NCI-H2227 (cell line): ENCODE data around the gene PPP1R9B.
A peak's percentile ranks its signal among the peaks of the same experiment; 100 is the strongest.

Experiments used
- DNase-seq: peaks from one replicate; lab custom pipeline; 2025; ENCODE audit not compliant: unreplicated experiment; lab: John Stamatoyannopoulos, UW

PPP1R9B gene

GRCh38 chr17:50110591-50111349 is 39.7 kb downstream of the PPP1R9B start:
- DNase-seq = no peak

- no peak for DNase-seq
These were observed 40.7 kb downstream of the PPP1R9B start for GRCh38 chr17:50109785-50110184.

- DNase-seq = no peak
These were observed 41.3 kb downstream of the PPP1R9B start for GRCh38 chr17:50109207-50109606.

GRCh38 chr17:50108556-50108955 is 41.9 kb downstream of the PPP1R9B start:
- no peak for DNase-seq

GRCh38 chr17:50107790-50108414 is 42.6 kb downstream of the PPP1R9B start:
- DNase-seq = no peak

- DNase-seq = no peak
These were observed 43.9 kb downstream of the PPP1R9B start for GRCh38 chr17:50106393-50107131.

GRCh38 chr17:50105811-50106210 is 44.7 kb downstream of the PPP1R9B start:
- DNase-seq = no peak

- DNase-seq = no peak
These were observed 46.5 kb downstream of the PPP1R9B start for GRCh38 chr17:50103941-50104340.

GRCh38 chr17:50103252-50103651 is 47.2 kb downstream of the PPP1R9B start:
- no peak for DNase-seq

GRCh38 chr17:50102164-50102991 is 48.1 kb downstream of the PPP1R9B start:
- DNase-seq = peak; percentile 43

- DNase-seq = peak; percentile 78
These were observed 48.9 kb downstream of the PPP1R9B start for GRCh38 chr17:50101346-50102163.

- DNase-seq = peak; percentile 61
These were observed 49.5 kb downstream of the PPP1R9B start for GRCh38 chr17:50100921-50101345.

- DNase-seq = no peak
These were observed 50.0 kb downstream of the PPP1R9B start for GRCh38 chr17:50100480-50100883.

GRCh38 chr17:50099003-50099402 is 51.5 kb downstream of the PPP1R9B start:
- no peak for DNase-seq

- no peak for DNase-seq
These were observed 51.9 kb downstream of the PPP1R9B start for GRCh38 chr17:50098583-50098982.

- no peak for DNase-seq
These were observed 52.6 kb downstream of the PPP1R9B start for GRCh38 chr17:50097926-50098325.

GRCh38 chr17:50097455-50097854 is 53.0 kb downstream of the PPP1R9B start:
- DNase-seq = no peak

GRCh38 chr17:50096758-50097157 is 53.7 kb downstream of the PPP1R9B start:
- DNase-seq = no peak

- no peak for DNase-seq
These were observed 54.4 kb downstream of the PPP1R9B start for GRCh38 chr17:50096092-50096491.

- DNase-seq = peak; percentile 55
These were observed 54.8 kb downstream of the PPP1R9B start for GRCh38 chr17:50095626-50096037.
